HL-60/S4 (cell line): ENCODE results near the gene ADRA2B.
"Not testable (repeated sequence)": the region's sequence is repeated elsewhere in the genome, so short reads cannot be mapped to it uniquely, and the experiment has no call there.

ENCODE experiments used
- in situ Hi-C: fragments of 300-500 bp; cut with MboI; formaldehyde crosslinking; loops from 2 replicates; pipeline ENCODE4 v1.14.3; 2022; ENCODE audit warnings: low sequenced_read_pairs

The ADRA2B gene

GRCh38 chr2:96150791-96151594 is 34.6 kb upstream of the ADRA2B start:
- in situ Hi-C loops: no loop called here

DNA sequence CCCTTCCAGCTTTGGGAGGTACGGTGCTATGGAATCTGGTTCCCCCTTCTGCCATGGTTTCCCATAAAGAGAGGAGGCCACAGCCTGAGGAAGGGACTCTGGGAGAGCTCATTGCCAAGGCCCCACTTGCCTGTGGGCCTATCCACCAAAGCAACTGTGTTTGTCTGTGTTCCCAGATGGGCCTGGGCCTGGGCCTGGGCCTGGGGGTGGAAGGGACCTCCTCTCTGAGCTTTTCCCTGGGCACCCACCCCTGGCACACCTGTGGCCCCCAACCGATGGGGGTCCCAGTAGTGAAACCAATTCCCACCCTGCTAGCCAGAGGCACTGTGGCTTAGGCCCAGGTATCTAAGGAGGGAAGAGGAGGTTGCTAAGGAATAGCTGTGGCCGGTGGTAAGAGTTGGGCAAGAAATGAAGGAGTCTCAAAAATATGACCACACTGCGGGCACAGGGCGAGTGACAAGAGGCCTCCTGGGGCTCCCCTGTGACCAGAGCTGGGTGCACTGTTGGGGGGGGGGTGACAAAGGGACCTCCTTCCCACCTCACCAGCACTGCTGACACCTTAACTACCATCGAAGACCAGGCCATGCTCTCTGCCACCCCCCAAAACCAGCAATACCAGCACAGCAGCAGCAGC is 33.8 kb upstream of the ADRA2B start:
- in situ Hi-C loops: no loop called here

DNA sequence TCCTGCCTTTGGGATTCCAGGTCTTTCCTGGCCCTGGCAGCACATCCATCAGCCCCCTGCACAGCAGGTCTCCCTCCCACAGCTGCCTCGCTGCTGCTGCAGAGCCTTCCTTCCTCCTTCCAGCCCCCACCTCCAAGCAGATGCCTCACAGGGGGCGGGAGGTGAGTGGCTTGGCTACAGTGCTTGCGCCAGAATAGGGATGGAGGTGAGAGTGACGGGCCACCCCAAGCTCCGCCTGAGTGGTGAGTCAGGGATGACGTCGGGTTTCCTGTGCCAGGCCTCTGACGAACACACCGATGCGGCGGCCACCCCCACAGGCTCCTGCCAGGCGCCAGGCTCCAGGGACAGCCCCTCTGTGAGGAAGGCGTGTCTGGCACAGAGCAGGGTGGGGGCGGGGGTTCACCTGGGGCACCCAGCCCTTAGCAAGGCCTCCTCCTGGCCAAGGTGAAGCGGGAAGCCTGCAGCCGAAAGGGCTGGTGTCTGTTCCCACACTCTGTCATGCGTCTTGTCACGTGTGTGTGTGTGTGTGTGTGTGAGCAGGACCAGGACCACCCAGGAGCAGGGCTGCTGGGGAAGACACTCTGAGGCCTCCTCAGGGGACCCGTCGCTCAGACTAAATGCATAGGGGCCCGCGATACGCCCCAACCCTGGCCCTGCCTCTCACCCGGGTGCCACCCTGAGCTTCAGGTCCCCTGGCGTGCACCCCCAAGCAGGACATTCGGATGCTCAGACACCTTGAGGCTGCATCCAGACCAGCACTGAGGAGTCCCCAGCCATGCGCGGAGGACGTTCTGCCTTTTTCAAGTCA is 32.2 kb upstream of the ADRA2B start:
- in situ Hi-C loops: no loop called here

GRCh38 chr2:96147593-96148201 is 31.3 kb upstream of the ADRA2B start:
- in situ Hi-C loops: no loop called here

- in situ Hi-C loops: no loop called here
Measured at GRCh38 chr2:96146881-96147592, 30.7 kb upstream of the ADRA2B start.

GRCh38 chr2:96146153-96146880 is 29.9 kb upstream of the ADRA2B start:
- in situ Hi-C loops: no loop called here

DNA sequence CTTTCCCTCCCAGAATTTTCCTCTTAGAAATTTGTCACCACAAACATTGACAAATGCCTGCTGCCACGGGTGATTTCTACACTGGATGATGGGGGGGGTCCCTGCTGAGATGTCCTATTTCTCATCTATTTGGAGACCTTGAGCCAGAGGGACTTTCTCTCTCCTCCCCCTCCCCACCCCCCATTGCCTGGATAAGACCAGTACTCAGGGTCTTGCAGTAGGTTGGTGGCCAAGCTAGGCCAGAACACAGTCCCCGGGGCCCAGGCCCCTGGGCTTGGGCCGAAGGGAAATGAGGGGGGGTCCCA is 29.4 kb upstream of the ADRA2B start:
- in situ Hi-C loops: no loop called here

- in situ Hi-C loops: no loop called here
Measured at GRCh38 chr2:96145036-96145847, 28.9 kb upstream of the ADRA2B start, which contains the start of gene DUSP2. Gene DUSP2, minus strand, starts transcription at chr2:96145440. Its CDS starts 86 bp downstream, at chr2:96145354.

DNA sequence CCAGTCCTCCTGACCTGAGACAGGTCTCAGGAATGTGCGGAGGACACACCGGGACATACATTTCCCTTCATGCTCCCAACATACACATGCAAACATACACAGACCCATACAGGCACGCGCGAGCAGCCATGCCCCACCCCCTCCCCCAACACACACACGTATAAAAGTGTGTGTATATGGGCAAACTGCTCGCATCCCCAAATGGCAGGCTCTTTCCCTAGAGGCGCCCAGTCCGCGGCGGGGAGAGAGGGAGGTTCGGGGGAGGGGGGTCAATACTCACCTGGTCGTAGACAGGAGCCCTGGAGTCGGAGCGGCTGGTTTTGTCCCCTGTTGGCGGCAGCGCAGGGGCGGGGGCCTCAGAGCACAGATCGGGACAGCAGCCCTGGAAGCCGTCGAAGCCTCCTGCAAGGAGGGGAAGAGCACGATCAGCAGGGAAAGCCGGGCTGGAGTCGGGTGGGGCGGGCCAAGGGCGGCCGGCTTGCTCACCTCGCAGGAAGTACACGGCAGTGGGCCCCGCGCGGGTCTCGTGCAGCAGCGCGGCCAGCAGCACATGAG is 28.2 kb upstream of the ADRA2B start:
- in situ Hi-C loops: no loop called here

DNA sequence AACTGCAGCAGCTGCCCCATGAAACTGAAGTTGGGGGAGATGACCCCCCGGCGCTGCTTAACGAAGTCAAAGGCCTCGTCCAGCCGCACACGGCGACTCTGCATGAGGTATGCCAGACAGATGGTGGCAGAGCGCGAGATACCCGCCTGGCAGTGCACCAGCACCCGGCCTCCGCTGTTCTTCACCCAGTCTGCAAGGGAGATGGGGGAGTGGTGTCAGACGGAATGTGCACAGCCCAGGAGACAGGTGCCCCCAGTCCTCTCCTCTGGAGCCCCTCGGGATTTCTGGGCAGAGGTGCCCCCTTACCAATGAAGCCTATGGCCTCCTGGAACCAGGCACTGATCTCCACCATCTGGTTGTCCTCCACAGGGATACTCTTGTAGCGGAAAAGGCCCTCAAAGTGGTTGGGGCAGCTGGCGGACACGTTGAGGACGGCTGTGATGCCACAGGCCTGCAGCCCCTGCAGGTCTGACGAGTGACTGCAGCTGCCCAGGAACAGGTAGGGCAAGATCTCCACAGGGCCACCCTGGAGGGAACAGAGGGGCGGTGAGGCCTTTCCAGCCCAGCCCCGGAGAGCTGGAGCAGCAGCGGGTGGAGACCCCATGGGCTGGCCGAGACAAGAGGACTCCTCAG is 27.6 kb upstream of the ADRA2B start:
- in situ Hi-C loops: no loop called here

- in situ Hi-C loops: no loop called here
Measured at GRCh38 chr2:96143231-96143847, 27.0 kb upstream of the ADRA2B start.

- in situ Hi-C loops: no loop called here
Measured at GRCh38 chr2:96142217-96143113, 26.1 kb upstream of the ADRA2B start.

- in situ Hi-C loops: not testable (repeated sequence)
Measured at GRCh38 chr2:96141624-96141967, 25.2 kb upstream of the ADRA2B start.

DNA sequence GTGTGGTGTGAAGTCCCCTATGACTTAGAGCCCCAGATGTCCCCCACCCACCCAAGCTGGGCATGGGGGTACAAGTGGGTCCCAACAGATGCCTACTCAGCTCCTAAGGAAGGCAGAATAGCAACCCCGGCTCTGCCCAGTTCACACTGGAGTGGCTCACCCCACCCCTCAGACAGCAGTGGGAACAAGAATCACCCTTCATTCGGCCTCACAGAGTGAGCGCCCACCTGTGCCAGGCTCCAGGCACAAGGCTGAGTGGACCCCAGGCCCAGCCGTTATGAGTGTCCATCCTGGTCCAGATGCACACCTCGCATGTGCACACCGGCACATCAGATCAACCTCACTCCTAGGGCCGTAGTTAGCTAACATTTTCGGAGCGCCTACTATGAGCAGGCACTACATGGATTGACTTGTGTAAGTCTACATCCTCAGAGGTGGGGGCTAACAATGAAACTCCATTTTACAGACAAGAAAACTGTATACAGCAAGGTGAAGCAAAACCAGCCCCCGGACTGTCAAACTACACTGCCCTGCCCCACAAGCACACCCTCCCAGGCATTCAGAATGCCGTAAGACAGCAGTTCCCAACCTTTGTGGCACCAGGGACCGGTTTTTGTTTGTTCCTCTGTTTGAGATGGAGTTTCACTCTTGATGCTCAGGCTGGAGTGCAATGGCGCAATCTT is 24.7 kb upstream of the ADRA2B start:
- in situ Hi-C loops: no loop called here

DNA sequence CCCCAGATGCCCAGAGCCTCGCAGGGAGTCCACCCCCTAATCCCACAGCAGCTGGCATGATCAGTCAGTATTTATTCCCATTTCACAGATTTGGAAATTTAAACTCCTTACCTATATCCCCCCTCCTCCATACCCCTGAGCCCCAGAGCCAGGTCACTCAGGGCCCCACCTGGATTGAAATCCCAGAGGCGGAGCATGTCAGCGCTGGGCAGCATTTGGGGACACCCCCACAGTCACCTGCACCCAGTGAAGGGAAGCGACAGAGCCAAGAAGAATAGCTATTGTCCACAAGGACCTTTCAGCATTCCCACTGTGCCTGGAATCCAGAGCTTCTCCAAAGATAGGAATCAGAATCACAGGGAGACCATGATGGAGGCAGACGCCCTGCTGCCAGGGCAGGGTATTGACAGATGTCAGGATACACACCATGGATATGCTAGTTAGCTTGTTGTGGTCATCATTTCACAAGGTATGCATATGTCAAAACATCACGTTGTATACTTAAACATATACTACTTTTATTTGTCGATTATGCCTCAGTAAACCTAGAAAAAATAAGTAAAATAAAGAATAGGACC is 22.9 kb upstream of the ADRA2B start:
- in situ Hi-C loops: no loop called here
